ENCODE results near the gene NHS.
"Not testable (repeated sequence)": the region's sequence is repeated elsewhere in the genome, so short reads cannot be mapped to it uniquely, and the experiment has no call there.

The NHS gene

GRCh38 chrX:17500145-17500579, 125.2 kb downstream of the NHS start:
- TF ChIP-seq ZFX (IDR thresholded peaks at IDR 0.05; ENCODE audit: borderline replicate concordance) (no peak), CTCF (IDR thresholded peaks at IDR 0.05) (no peak)
- no peak overlapping the region for H3K27ac ChIP-seq

- no peak overlapping the region for H3K27ac ChIP-seq
- TF ChIP-seq CTCF (IDR thresholded peaks at IDR 0.05) (no peak), ZFX (IDR thresholded peaks at IDR 0.05; ENCODE audit: borderline replicate concordance) (no peak)
These were observed 126.7 kb downstream of the NHS start for GRCh38 chrX:17501746-17502145.

- not testable (repeated sequence) for H3K27ac ChIP-seq
These were observed 131.4 kb downstream of the NHS start for GRCh38 chrX:17506352-17506751.

GRCh38 chrX:17511556-17511955, 136.6 kb downstream of the NHS start:
- TF ChIP-seq CTCF (IDR thresholded peaks at IDR 0.05) (no peak), ZFX (IDR thresholded peaks at IDR 0.05; ENCODE audit: borderline replicate concordance) (no peak)
- no peak overlapping the region for H3K27ac ChIP-seq

- no peak overlapping the region for H3K27ac ChIP-seq
- no peak for TF ChIP-seq CTCF (IDR thresholded peaks at IDR 0.05)
- no peak for TF ChIP-seq ZFX (IDR thresholded peaks at IDR 0.05; ENCODE audit: borderline replicate concordance)
These were observed 144.4 kb downstream of the NHS start for GRCh38 chrX:17519358-17519757.

GRCh38 chrX:17520016-17520615, 145.1 kb downstream of the NHS start:
- H3K27ac ChIP-seq, result no peak overlapping the region
- TF ChIP-seq ZFX (IDR thresholded peaks at IDR 0.05; ENCODE audit: borderline replicate concordance) (no peak), CTCF (IDR thresholded peaks at IDR 0.05) (no peak)

- H3K27ac ChIP-seq, result no peak overlapping the region
- no peak for TF ChIP-seq CTCF (IDR thresholded peaks at IDR 0.05)
- TF ChIP-seq ZFX (IDR thresholded peaks at IDR 0.05; ENCODE audit: borderline replicate concordance), result no peak
These were observed 147.1 kb downstream of the NHS start for GRCh38 chrX:17521871-17522693.
